Measurements from ENCODE around the gene PPP2R2C.

DNA sequence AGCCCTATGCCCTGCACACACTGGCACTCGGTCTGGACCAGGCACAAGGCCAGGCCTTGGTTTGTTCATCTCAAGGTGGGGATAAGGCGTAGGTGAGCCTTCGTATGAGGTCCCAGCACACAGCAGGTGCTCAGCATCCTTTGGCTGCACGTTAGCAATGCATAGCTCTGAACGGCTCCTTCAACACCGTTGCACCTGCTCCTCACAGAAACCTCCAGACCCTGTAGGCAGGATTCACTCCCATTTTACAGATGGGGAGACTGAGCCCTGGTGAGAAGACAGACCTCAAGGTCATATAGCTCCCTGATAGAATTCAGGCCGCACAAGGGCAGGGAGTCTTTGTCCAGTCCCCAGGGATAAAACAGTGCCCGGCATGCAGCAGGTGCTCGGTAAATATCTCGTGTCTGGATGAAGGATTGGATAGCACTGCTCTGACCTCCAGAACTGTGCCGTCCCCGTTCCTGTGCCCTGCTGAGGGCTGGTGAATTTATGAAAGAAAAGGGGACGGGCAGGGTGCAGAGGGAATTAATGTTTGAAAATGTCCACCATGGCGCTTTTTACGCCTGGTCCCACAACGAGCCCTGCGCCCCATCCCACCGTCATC lies 2.4 kb downstream of the PPP2R2C start:
- TF ChIP-seq EP300 (IDR thresholded peaks at IDR 0.05) (no peak), POLR2A (IDR thresholded peaks at IDR 0.05; ENCODE audit: low read depth) (no peak)
- TF ChIP-seq, protein P1, sequence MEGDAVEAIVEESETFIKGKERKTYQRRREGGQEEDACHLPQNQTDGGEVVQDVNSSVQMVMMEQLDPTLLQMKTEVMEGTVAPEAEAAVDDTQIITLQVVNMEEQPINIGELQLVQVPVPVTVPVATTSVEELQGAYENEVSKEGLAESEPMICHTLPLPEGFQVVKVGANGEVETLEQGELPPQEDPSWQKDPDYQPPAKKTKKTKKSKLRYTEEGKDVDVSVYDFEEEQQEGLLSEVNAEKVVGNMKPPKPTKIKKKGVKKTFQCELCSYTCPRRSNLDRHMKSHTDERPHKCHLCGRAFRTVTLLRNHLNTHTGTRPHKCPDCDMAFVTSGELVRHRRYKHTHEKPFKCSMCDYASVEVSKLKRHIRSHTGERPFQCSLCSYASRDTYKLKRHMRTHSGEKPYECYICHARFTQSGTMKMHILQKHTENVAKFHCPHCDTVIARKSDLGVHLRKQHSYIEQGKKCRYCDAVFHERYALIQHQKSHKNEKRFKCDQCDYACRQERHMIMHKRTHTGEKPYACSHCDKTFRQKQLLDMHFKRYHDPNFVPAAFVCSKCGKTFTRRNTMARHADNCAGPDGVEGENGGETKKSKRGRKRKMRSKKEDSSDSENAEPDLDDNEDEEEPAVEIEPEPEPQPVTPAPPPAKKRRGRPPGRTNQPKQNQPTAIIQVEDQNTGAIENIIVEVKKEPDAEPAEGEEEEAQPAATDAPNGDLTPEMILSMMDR (IDR thresholded peaks at IDR 0.05): no peak
